PC-3 (cell line): Measurements from ENCODE around the gene BANK1.

Experiments
- EZH2 ChIP-seq: fragments of 300-600 bp; sonication (generic); IDR thresholded peaks from one replicate; pipeline ENCODE4 v1.6.1; 2017; ENCODE audit warnings: antibody characterized with exemption, mild to moderate bottlenecking, low read length; ENCODE audit not compliant: unreplicated experiment
- EZH2phosphoT487 ChIP-seq: fragments of 300-600 bp; sonication (generic); IDR thresholded peaks from 2 replicates; pipeline ENCODE4 v1.6.1; 2018; ENCODE audit warnings: mild to moderate bottlenecking, antibody characterized with exemption, low read length, borderline replicate concordance
- TF ChIP-seq, protein P1 (sequence below): fragments of 300-600 bp; sonication (generic); conservative IDR thresholded peaks from 2 replicates; pipeline ENCODE4 v1.5.1; 2017; ENCODE audit warnings: antibody characterized with exemption, low read depth, mild to moderate bottlenecking, low read length

- TF ChIP-seq, protein P1, sequence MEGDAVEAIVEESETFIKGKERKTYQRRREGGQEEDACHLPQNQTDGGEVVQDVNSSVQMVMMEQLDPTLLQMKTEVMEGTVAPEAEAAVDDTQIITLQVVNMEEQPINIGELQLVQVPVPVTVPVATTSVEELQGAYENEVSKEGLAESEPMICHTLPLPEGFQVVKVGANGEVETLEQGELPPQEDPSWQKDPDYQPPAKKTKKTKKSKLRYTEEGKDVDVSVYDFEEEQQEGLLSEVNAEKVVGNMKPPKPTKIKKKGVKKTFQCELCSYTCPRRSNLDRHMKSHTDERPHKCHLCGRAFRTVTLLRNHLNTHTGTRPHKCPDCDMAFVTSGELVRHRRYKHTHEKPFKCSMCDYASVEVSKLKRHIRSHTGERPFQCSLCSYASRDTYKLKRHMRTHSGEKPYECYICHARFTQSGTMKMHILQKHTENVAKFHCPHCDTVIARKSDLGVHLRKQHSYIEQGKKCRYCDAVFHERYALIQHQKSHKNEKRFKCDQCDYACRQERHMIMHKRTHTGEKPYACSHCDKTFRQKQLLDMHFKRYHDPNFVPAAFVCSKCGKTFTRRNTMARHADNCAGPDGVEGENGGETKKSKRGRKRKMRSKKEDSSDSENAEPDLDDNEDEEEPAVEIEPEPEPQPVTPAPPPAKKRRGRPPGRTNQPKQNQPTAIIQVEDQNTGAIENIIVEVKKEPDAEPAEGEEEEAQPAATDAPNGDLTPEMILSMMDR, result no peak
- TF ChIP-seq EZH2phosphoT487, result no peak
- no peak for TF ChIP-seq EZH2
Observed at GRCh38 chr4:101968364-101968763, 177.8 kb downstream of the BANK1 start.
